RWPE2 (cell line): ENCODE results near the gene MON2.
"Not testable (repeated sequence)": the region's sequence is repeated elsewhere in the genome, so short reads cannot be mapped to it uniquely, and the experiment has no call there.

Source experiments
- ATAC-seq: fragments of 200-7000 bp; cut with Tn5 transposase; 3 replicates; pipeline ENCODE4 v1.9.1; 2021; ENCODE audit warnings: low read depth
- DNase-seq: peaks from one replicate; pipeline ENCODE4 v3.0.0-alpha.2; 2020; ENCODE audit warnings: low spot score
- H3K27ac ChIP-seq: fragments of 450-650 bp; 2 replicates; pipeline ENCODE4 v1.5.1; 2017; ENCODE audit warnings: mild to moderate bottlenecking; ENCODE audit not compliant: poor library complexity, severe bottlenecking
- H3K27me3 ChIP-seq: fragments of 250-450 bp; sonication (Bioruptor Pico); 2 replicates; pipeline ENCODE4 v1.5.1; 2021; ENCODE audit warnings: mild to moderate bottlenecking, moderate library complexity; ENCODE audit not compliant: insufficient read depth, poor library complexity, severe bottlenecking
- H3K36me3 ChIP-seq: fragments of 250-450 bp; sonication (Bioruptor Pico); 2 replicates; pipeline ENCODE4 v1.5.1; 2020; ENCODE audit warnings: low read depth, mild to moderate bottlenecking, moderate library complexity
- H3K4me1 ChIP-seq: fragments of 250-450 bp; sonication (Bioruptor Pico); 2 replicates; pipeline ENCODE4 v1.5.1; 2021; ENCODE audit warnings: mild to moderate bottlenecking, moderate library complexity; ENCODE audit not compliant: insufficient read depth, poor library complexity, severe bottlenecking
- H3K4me3 ChIP-seq: fragments of 250-450 bp; sonication (Bioruptor Pico); 2 replicates; pipeline ENCODE4 v1.5.1; 2021; ENCODE audit warnings: mild to moderate bottlenecking, moderate library complexity; ENCODE audit not compliant: severe bottlenecking
- H3K9me3 ChIP-seq: fragments of 250-450 bp; sonication (Bioruptor Pico); 2 replicates; pipeline ENCODE4 v1.5.1; 2021; ENCODE audit warnings: mild to moderate bottlenecking, moderate library complexity; ENCODE audit not compliant: severe bottlenecking
- TF ChIP-seq, protein P1 (sequence below): fragments of 450-650 bp; IDR thresholded peaks from one replicate; pipeline ENCODE4 v1.5.1; 2017; ENCODE audit warnings: mild to moderate bottlenecking, moderate library complexity; ENCODE audit not compliant: poor library complexity, severe bottlenecking

MON2 gene

DNA sequence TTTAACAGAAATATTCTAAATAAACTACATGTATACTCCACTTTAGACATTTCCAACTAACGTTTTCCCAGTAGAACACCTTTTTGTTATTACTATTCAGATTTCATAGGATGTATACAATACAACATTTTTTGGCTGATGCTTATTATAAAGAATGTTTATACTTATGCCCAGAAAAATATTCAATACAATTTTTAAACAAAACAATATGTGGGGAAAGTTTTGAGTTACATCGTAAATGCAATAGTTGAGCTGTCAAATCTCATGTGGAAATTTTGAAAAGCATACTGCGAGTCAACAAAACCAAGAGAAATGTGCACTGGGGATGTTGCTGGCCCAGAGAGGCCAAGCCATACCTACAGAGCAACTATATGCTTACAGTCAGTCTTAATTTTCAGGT, 18.2 kb upstream of the MON2 start:
- Histone ChIP-seq H3K4me1 (no peaks in the 10 kb centered on the region), H3K27me3 (no peaks in the 10 kb centered on the region), H3K9me3 (no peaks in the 10 kb centered on the region)

GRCh38 chr12:62455429-62455828, 11.2 kb upstream of the MON2 start:
- not testable (repeated sequence) for H3K4me3 ChIP-seq, ATAC-seq, H3K27ac ChIP-seq, H3K9me3 ChIP-seq, H3K36me3 ChIP-seq, DNase-seq, H3K4me1 ChIP-seq, H3K27me3 ChIP-seq

More for the DNA sequence above, 18.2 kb upstream of the MON2 start:
- Histone ChIP-seq H3K27ac (no peak overlapping the region), H3K4me3 (no peak overlapping the region), H3K36me3 (no peaks in the 10 kb centered on the region)
- no peak for ATAC-seq
- no peak for DNase-seq
- TF ChIP-seq, protein P1, sequence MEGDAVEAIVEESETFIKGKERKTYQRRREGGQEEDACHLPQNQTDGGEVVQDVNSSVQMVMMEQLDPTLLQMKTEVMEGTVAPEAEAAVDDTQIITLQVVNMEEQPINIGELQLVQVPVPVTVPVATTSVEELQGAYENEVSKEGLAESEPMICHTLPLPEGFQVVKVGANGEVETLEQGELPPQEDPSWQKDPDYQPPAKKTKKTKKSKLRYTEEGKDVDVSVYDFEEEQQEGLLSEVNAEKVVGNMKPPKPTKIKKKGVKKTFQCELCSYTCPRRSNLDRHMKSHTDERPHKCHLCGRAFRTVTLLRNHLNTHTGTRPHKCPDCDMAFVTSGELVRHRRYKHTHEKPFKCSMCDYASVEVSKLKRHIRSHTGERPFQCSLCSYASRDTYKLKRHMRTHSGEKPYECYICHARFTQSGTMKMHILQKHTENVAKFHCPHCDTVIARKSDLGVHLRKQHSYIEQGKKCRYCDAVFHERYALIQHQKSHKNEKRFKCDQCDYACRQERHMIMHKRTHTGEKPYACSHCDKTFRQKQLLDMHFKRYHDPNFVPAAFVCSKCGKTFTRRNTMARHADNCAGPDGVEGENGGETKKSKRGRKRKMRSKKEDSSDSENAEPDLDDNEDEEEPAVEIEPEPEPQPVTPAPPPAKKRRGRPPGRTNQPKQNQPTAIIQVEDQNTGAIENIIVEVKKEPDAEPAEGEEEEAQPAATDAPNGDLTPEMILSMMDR, result no peak

- TF ChIP-seq, protein P1, result no peak
Measured at GRCh38 chr12:62458626-62459025, 8.0 kb upstream of the MON2 start.

GRCh38 chr12:62459976-62460375, 6.7 kb upstream of the MON2 start:
- no peaks in the 10 kb centered on the region for H3K27me3 ChIP-seq
- H3K4me3 ChIP-seq, result no peak overlapping the region
- H3K4me1 ChIP-seq, result no peaks in the 10 kb centered on the region
- no peaks in the 10 kb centered on the region for H3K36me3 ChIP-seq
- TF ChIP-seq, protein P1, result no peak
- peaks cover 4% of the 10 kb centered on the region for H3K9me3 ChIP-seq
- DNase-seq (no peak), ATAC-seq (no peak)
- H3K27ac ChIP-seq, result no peak overlapping the region

More at GRCh38 chr12:62458626-62459025, 8.0 kb upstream of the MON2 start:
- DNase-seq, result no peak
- H3K4me3 ChIP-seq, result no peak overlapping the region
- ATAC-seq, result no peak
- no peak overlapping the region for H3K27ac ChIP-seq
- no peaks in the 10 kb centered on the region for H3K9me3 ChIP-seq
- no peaks in the 10 kb centered on the region for H3K4me1 ChIP-seq
- no peaks in the 10 kb centered on the region for H3K36me3 ChIP-seq
- H3K27me3 ChIP-seq, result no peaks in the 10 kb centered on the region

DNA sequence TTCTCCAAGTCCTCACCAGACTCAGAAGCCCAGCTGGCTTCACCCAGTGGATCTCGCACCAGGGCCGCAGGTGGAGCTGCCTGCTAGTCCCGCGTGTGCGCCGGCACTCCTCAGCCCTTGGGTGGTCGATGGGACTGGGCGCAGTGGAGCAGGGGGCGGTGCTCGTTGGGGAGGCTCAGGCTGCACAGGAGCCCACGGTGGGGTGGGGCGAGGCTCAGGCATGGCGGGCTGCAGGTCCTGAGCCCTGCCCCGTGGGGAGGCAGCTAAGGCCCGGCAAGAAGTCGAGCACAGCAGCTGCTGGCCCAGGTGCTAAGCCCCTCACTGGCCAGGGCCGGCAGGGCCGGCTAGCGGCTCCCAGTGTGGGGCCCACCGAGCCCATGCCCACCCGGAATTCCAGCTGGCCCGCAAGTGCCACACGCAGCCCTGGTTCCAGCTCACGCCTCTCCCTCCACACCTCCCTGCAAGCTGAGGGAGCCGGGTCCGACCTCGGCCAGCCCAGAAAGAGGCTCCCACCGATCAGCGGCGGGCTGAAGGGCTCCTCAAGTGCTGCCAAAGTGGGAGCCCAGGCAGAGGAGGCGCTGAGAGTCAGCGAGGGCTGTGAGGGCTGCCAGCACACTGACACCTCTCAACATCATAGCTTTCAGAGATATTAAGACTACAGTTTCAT, 5.3 kb upstream of the MON2 start:
- H3K36me3 ChIP-seq, ATAC-seq, H3K4me1 ChIP-seq, H3K4me3 ChIP-seq, H3K9me3 ChIP-seq, DNase-seq, H3K27me3 ChIP-seq, H3K27ac ChIP-seq: not testable (repeated sequence)

- H3K4me1 ChIP-seq, H3K9me3 ChIP-seq, DNase-seq, H3K27ac ChIP-seq, ATAC-seq, H3K27me3 ChIP-seq, H3K4me3 ChIP-seq, H3K36me3 ChIP-seq: not testable (repeated sequence)
Measured at GRCh38 chr12:62463252-62463651, 3.4 kb upstream of the MON2 start.
